Astrocyte (in vitro differentiated cells and primary cell): ENCODE results near the gene PTAFR. TPM values are rescaled to one million over a fixed set of nuclear protein-coding genes. Genes with fewer than 3 reads are reported as not detected.
A peak's percentile ranks its signal among the peaks of the same experiment; 100 is the strongest.

Source experiments
- DNase-seq: peaks from one replicate; pipeline ENCODE4 v3.0.0-alpha.2; 2010; ENCODE audit warnings: low read depth
- FAIRE-seq: peaks from 2 replicates; lab custom pipeline; 2011; peaks lifted over from hg19 to GRCh38; lab: Jason Lieb, UNC
- H2AFZ ChIP-seq: 2 replicates; pipeline ENCODE4 v1.6.0; 2012; ENCODE audit warnings: low read depth, low read length, inconsistent platforms
- H3K27ac ChIP-seq: 2 replicates; pipeline ENCODE4 v1.5.1; 2011; ENCODE audit warnings: low read depth, low read length, inconsistent platforms
- H3K27me3 ChIP-seq: 2 replicates; pipeline ENCODE4 v1.6.0; 2011; ENCODE audit warnings: low read length, inconsistent platforms; ENCODE audit not compliant: insufficient read depth
- H3K36me3 ChIP-seq: 2 replicates; pipeline ENCODE4 v1.5.1; 2011; ENCODE audit warnings: low read length, inconsistent platforms; ENCODE audit not compliant: insufficient read depth
- H3K4me1 ChIP-seq: 2 replicates; pipeline ENCODE4 v1.5.1; 2011; ENCODE audit warnings: low read length, inconsistent platforms; ENCODE audit not compliant: insufficient read depth
- H3K4me2 ChIP-seq: 2 replicates; pipeline ENCODE4 v1.6.0; 2012; ENCODE audit warnings: low read length, inconsistent platforms
- H3K4me3 ChIP-seq: 2 replicates; pipeline ENCODE4 v1.5.1; 2011; ENCODE audit warnings: low read depth, mild to moderate bottlenecking, low read length, inconsistent platforms; ENCODE audit not compliant: insufficient read depth
- H3K79me2 ChIP-seq: 2 replicates; pipeline ENCODE4 v1.6.0; 2012; ENCODE audit warnings: mild to moderate bottlenecking, low read length, inconsistent platforms; ENCODE audit not compliant: insufficient read depth
- H3K9ac ChIP-seq: 2 replicates; pipeline ENCODE4 v1.6.0; 2012; ENCODE audit warnings: mild to moderate bottlenecking, low read length, inconsistent platforms
- H3K9me3 ChIP-seq: 2 replicates; pipeline ENCODE4 v1.5.1; 2012; ENCODE audit warnings: low read depth, mild to moderate bottlenecking, low read length, inconsistent platforms; ENCODE audit not compliant: insufficient read depth
- H4K20me1 ChIP-seq: 2 replicates; pipeline ENCODE4 v1.6.0; 2012; ENCODE audit warnings: low read length, inconsistent platforms; ENCODE audit not compliant: insufficient read depth
- H3K27ac Mint-ChIP-seq: one replicate; pipeline ENCODE4 v1.8.0; 2021; ENCODE audit warnings: mild to moderate bottlenecking, mixed read lengths; ENCODE audit not compliant: unreplicated experiment
- H3K27me3 Mint-ChIP-seq: one replicate; pipeline ENCODE4 v1.8.0; 2021; ENCODE audit warnings: low read depth, mixed read lengths; ENCODE audit not compliant: unreplicated experiment
- H3K36me3 Mint-ChIP-seq: one replicate; pipeline ENCODE4 v1.8.0; 2021; ENCODE audit warnings: low read depth, mixed read lengths; ENCODE audit not compliant: unreplicated experiment
- H3K4me1 Mint-ChIP-seq: one replicate; pipeline ENCODE4 v1.8.0; 2021; ENCODE audit warnings: low read depth, mixed read lengths; ENCODE audit not compliant: unreplicated experiment
- H3K4me3 Mint-ChIP-seq: one replicate; pipeline ENCODE4 v1.8.0; 2021; ENCODE audit warnings: mild to moderate bottlenecking, moderate library complexity, mixed read lengths; ENCODE audit not compliant: unreplicated experiment
- H3K9me3 Mint-ChIP-seq: one replicate; pipeline ENCODE4 v1.8.0; 2021; ENCODE audit warnings: mild to moderate bottlenecking, mixed read lengths; ENCODE audit not compliant: unreplicated experiment
- CTCF ChIP-seq: IDR thresholded peaks from 2 replicates; pipeline ENCODE4 v1.5.1; 2011; ENCODE audit warnings: low read depth, mild to moderate bottlenecking, inconsistent platforms, low read length, moderate library complexity; ENCODE audit not compliant: insufficient read depth
- EZH2 ChIP-seq: IDR thresholded peaks from 2 replicates; pipeline ENCODE4 v1.6.1; 2012; ENCODE audit warnings: mild to moderate bottlenecking, low read length, inconsistent platforms; ENCODE audit not compliant: insufficient read depth
- total RNA-seq: library from RNA; stranded (reverse); gene quantifications from 2 replicates; pipeline ENCODE4 v1.2.1, GENCODE V29; 2021

Gene PTAFR
- total RNA-seq, 1 donor from 2014 or later = 0.32 TPM

- H3K27ac ChIP-seq = no peak overlapping the region
- Mint-ChIP-seq H3K36me3 (no peaks in the 10 kb centered on the region), H3K27ac (peak overlapping the region; percentile 94), H3K4me3 (no peak overlapping the region), H3K9me3 (peaks cover 2% of the 10 kb centered on the region), H3K27me3 (no peaks in the 10 kb centered on the region), H3K4me1 (peaks cover 13% of the 10 kb centered on the region)
- H3K4me2 ChIP-seq = peak overlapping the region; percentile 12
- no peaks in the 10 kb centered on the region for H3K79me2 ChIP-seq
- FAIRE-seq (no peak), DNase-seq (peak; percentile 26)
- no peak overlapping the region for H3K4me3 ChIP-seq
- H3K9ac ChIP-seq = no peak overlapping the region
- H3K4me1 ChIP-seq = peaks cover 20% of the 10 kb centered on the region
- H3K36me3 ChIP-seq = no peaks in the 10 kb centered on the region
- H4K20me1 ChIP-seq = no peaks in the 10 kb centered on the region
- TF ChIP-seq CTCF = no peak
- no peak for TF ChIP-seq EZH2
- H2AFZ ChIP-seq = peak overlapping the region; percentile 53
- H3K9me3 ChIP-seq = no peaks in the 10 kb centered on the region
- no peaks in the 10 kb centered on the region for H3K27me3 ChIP-seq
Observed at GRCh38 chr1:28110555-28110954, 65.9 kb downstream of the PTAFR start.

- Histone ChIP-seq H3K36me3 (no peaks in the 10 kb centered on the region), H3K27me3 (no peaks in the 10 kb centered on the region), H3K79me2 (no peaks in the 10 kb centered on the region), H3K4me3 (no peak overlapping the region), H3K4me1 (peaks cover 26% of the 10 kb centered on the region), H2AFZ (no peak overlapping the region), H3K9ac (no peak overlapping the region), H4K20me1 (no peaks in the 10 kb centered on the region), H3K9me3 (no peaks in the 10 kb centered on the region), H3K27ac (no peak overlapping the region), H3K4me2 (no peak overlapping the region)
- Mint-ChIP-seq H3K9me3 (peaks cover 2% of the 10 kb centered on the region), H3K27me3 (no peaks in the 10 kb centered on the region), H3K4me1 (peaks cover 17% of the 10 kb centered on the region), H3K4me3 (no peak overlapping the region), H3K36me3 (no peaks in the 10 kb centered on the region), H3K27ac (no peak overlapping the region)
- no peak for TF ChIP-seq CTCF
- TF ChIP-seq EZH2 = no peak
- DNase-seq = no peak
- no peak for FAIRE-seq
Observed at GRCh38 chr1:28109639-28110038, 66.9 kb downstream of the PTAFR start.

GRCh38 chr1:28108001-28108400, 68.5 kb downstream of the PTAFR start:
- no peak for DNase-seq
- FAIRE-seq = no peak

More at GRCh38 chr1:28108001-28108400, 68.5 kb downstream of the PTAFR start:
- no peaks in the 10 kb centered on the region for H3K36me3 Mint-ChIP-seq
- peaks cover 24% of the 10 kb centered on the region for H3K4me1 ChIP-seq
- no peak for TF ChIP-seq EZH2
- TF ChIP-seq CTCF = no peak
- no peak overlapping the region for H3K4me3 ChIP-seq
- H3K9me3 Mint-ChIP-seq = peaks cover 2% of the 10 kb centered on the region
- no peak overlapping the region for H3K4me2 ChIP-seq
- H2AFZ ChIP-seq = no peak overlapping the region
- H3K9me3 ChIP-seq = no peaks in the 10 kb centered on the region
- no peaks in the 10 kb centered on the region for H3K36me3 ChIP-seq
- no peaks in the 10 kb centered on the region for H3K27me3 Mint-ChIP-seq
- no peaks in the 10 kb centered on the region for H3K27me3 ChIP-seq
- H3K4me3 Mint-ChIP-seq = no peak overlapping the region
- no peak overlapping the region for H3K27ac ChIP-seq
- H3K27ac Mint-ChIP-seq = no peak overlapping the region
- H4K20me1 ChIP-seq = no peaks in the 10 kb centered on the region
- H3K4me1 Mint-ChIP-seq = peaks cover 15% of the 10 kb centered on the region
- no peaks in the 10 kb centered on the region for H3K79me2 ChIP-seq
- H3K9ac ChIP-seq = no peak overlapping the region
